Hematopoietic multipotent progenitor cell (in vitro differentiated cells): Measurements from ENCODE around the gene PSMD7. TPM values are rescaled to one million over a fixed set of nuclear protein-coding genes. Genes with fewer than 3 reads are reported as not detected.
"Not testable (repeated sequence)": the region's sequence is repeated elsewhere in the genome, so short reads cannot be mapped to it uniquely, and the experiment has no call there.

Experiments used
- DNase-seq, 3 donors: peaks; one replicate each; pipeline ENCODE4 v3.0.0-alpha.2; 2011 to 2015; ENCODE audit warnings: low read depth in 2 of 3, low spot score in 2 of 3
- total RNA-seq: library from RNA; depleted of rRNA; stranded (reverse); fragments of >200 nt; gene quantifications from one replicate; pipeline ENCODE4 v1.2.3, GENCODE V29; 2012

The PSMD7 gene
- total RNA-seq, 1 donor, result 42.3 TPM

DNA sequence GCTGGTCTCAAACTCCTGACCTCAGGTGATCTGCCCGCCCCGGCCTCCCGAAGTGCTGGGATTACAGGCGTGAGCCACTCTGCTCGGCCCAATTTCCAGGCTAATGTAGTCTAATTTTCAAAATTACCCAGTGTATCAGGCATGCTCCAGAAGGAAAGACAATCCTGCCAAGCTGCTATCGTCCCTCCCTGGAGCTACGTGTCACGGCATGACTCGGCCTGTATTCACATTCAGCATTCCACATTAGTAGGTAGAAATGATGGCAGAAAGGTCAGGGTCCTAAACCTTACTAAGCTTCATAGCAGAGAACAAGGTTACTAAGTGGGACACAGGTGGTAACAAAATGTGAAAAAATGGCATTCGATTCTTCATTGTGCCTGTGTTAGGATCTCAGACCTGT, 42.6 kb downstream of the PSMD7 start:
- not testable (repeated sequence) for DNase-seq

- not testable (repeated sequence) for DNase-seq
Observed at GRCh38 chr16:74353038-74353437, 56.4 kb downstream of the PSMD7 start.

Other genes starting within 250 kb of the PSMD7 start
- under 0.01 TPM for gene NPIPB15, start 79.5 kb downstream of the PSMD7 start, total RNA-seq
- gene CLEC18B, start 124.7 kb downstream of the PSMD7 start, total RNA-seq, result not detected